SW 1271 (cell line): Measurements from ENCODE around the gene TEKTIP1.
"Not testable (repeated sequence)": the region's sequence is repeated elsewhere in the genome, so short reads cannot be mapped to it uniquely, and the experiment has no call there.

Source experiments
- DNase-seq, 2 experiments: peaks; one replicate each; lab custom pipeline; 2025; lab: John Stamatoyannopoulos, UW

TEKTIP1 gene

DNA sequence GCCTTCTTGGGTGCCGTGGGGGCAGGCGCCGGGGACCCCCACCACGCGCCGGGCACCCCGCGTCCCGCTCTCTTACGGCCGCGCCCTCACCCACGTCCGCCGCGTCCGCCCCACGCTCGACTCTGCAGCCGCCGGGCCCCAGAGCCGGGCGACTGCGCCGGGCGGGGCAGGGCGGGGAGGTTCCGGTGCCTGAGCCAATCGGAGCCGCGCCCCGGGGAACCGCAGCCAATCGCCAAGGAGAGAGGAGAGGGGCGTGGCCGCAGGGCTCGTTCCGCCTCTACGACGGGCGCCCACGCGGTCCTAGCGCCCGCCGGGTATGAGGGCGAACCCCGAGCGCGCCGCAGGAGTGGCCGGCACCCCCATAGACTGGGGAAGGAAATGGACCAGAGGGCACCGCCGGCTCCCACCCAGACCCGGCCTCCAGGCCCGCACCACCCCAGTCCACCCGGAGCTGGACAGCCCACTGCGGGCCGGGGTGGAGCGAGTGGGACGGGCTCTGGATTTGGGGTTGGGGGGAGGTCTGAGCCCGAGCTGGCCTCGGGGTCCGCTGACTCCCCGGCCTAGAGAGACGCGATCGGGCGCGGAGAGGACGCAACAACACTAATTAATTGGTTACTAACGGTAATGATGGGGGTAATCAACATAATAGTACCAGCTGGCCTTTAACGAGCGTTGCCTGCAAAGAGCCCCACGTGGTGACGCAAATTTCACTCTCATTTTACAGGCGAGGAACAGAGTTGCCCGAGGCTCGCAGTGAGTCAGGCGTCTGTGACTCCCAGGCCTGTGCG lies 18.7 kb downstream of the TEKTIP1 start, which contains the start of gene MFSD12:
Gene MFSD12 (minus strand): TSS at position 126 of the 788 bp plus-strand sequence. CDS start 183 bp downstream, outside the sequence.
- peak; percentile 72 to 84 for DNase-seq

DNA sequence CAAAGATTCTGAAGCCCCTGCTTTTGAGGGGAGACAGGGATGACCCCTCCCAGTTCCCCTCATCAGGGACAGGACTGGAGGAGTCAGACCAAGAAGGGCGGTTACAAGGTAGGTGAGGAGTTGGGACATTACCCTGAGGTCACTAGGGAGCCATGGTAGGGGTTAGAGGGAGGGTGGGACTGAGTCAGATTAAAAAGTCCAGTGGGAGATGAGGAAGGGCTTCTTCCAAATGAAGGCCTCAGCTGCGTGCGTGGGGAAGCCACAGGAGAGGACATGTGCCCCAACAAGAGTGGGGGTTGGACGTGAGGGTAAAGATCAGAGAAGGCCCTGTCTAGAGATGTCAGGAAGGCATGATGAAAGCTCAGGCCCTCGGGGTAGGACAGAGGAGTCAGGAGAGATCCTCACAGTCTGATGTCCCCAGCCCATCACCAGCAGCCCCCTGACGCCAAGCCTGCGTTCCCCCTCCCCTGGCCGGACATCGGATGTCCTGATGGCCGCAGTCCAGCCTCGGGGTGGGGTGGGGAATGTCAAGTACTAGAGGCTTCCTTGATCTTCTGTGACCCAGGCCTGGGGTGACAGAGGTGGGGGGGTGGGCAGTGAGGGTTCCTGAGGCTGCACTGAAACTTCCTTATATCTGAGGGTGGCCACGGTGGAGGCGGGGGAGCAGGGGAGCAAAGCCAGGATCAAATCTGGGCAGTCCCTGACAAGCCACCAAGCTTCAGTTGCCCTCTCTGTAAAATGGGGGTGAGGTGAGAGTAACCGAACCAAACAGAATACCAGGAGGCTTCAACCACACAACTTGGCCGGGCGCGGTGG lies 24.9 kb downstream of the TEKTIP1 start:
- no peak for DNase-seq

GRCh38 chr19:3565139-3565538 lies 26.2 kb downstream of the TEKTIP1 start:
- no peak for DNase-seq

- not testable (repeated sequence) for DNase-seq
Observed at GRCh38 chr19:3570042-3570441, 31.1 kb downstream of the TEKTIP1 start.

DNA sequence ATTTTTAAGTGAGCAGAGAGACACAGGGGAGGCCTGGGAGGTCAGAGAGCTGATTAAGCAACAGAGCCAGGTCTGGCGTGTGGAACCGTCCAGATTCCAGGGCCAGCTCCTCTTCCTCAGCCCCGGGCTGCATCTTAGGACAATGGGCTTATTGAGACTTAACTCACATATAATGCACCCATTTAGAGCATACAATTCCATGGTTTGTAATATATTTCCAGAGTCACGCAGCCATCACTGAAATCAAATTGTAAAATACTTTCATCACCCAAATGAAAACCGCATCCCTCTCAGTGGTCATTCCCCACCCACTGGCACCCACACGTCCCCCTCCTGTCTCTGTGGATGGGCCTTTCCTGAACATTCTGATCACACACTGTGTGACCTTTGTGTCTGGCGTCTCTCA lies 31.6 kb downstream of the TEKTIP1 start:
- no peak for DNase-seq

DNA sequence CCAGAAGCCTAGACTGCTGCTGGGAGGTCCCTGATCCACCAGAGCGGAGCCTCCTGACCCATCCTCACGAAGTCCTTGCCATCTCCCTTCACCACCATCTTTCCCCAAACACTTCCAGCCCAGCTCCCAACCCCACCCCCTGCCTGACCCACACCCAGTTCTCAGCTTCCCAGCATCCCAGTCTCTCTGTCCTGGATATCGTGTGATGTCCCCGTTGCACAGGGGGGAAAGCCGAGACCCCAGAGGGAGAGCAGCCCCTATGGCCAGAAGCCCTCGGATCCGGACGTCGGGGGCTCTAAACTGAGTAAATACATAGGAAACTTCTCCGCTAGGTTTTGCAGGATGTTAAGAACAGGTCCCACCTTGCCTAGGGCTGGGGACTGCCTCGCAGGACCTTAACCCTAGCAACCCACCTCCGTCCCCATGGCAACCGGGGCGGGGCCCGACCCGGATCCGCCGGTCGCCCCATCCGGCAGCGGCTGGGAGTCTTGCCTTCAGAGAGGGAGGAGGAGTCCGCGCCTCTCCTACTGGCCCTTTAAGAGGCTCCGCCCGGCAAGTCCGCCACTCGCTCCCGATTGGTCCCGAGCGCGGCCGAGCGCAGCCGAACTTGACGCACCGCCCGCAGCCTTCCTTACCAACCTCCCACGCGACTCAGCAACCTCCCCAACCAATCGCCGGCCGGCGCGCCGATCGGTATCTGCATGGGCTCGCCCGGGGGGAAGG lies 33.3 kb downstream of the TEKTIP1 start:
- DNase-seq: peak; percentile 91 to 99

GRCh38 chr19:3572855-3573161 lies 33.8 kb downstream of the TEKTIP1 start, which contains the start of gene HMG20B:
HMG20B (plus strand) TSS chr19:3572944; CDS start chr19:3573310, 366 bp downstream.
- no peak for DNase-seq

DNA sequence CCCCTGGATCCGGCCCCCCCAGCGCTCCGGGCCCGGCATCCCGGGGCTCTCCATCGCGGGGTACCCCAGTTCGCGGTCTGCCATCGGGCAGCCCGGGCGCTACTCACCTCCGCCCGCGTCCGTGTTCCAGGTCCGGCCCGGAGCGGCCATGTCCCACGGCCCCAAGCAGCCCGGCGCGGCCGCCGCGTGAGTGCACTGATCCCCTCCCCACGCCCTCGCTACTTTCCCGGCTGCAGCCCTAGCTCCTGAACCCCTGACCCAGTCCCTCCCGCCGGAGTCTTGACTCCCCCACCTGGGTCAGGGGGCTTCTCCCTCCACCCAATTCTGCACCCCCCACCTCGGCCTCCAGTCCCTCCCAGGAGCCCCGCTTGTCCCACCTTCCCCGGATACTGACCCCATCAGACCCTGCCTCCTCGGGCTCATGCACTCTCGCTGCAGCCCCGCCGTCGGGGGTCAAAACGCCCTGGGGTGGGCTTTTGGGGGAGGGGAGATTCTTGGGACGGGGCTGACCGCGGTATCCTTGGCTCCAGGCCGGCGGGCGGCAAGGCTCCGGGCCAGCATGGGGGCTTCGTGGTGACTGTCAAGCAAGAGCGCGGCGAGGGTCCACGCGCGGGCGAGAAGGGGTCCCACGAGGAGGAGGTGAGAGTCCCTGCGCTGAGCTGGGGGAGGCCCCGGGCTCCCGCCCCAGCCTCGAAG lies 34.3 kb downstream of the TEKTIP1 start:
- DNase-seq: no peak

- peak; percentile 73 to 92 for DNase-seq
Observed at GRCh38 chr19:3573858-3574637, 35.1 kb downstream of the TEKTIP1 start.

DNA sequence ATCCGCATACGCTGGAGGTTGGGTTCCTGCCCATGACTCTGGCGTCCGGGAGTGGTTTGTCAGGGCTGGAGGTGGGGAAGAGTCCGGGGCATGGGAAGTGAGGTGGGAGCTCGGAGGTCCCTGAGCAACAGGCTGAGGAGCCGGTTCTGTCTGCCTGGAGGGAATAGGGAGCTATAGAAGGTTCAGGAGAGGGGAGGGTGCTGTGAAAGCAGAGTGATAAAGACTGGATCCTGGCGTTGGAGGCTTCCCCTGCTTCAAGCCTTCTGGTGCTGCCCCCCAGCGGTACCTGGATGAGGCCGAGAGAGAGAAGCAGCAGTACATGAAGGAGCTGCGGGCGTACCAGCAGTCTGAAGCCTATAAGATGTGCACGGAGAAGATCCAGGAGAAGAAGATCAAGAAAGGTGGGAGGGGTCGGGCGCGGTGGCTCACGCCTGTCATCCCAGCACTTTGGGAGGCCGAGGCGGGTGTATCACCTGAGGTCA lies 36.3 kb downstream of the TEKTIP1 start:
- peak in 1 of 2 experiments; percentile 17 for DNase-seq

- DNase-seq: no peak
Observed at GRCh38 chr19:3575949-3576673, 37.1 kb downstream of the TEKTIP1 start.

GRCh38 chr19:3576696-3577443 lies 37.9 kb downstream of the TEKTIP1 start:
- DNase-seq: no peak

DNA sequence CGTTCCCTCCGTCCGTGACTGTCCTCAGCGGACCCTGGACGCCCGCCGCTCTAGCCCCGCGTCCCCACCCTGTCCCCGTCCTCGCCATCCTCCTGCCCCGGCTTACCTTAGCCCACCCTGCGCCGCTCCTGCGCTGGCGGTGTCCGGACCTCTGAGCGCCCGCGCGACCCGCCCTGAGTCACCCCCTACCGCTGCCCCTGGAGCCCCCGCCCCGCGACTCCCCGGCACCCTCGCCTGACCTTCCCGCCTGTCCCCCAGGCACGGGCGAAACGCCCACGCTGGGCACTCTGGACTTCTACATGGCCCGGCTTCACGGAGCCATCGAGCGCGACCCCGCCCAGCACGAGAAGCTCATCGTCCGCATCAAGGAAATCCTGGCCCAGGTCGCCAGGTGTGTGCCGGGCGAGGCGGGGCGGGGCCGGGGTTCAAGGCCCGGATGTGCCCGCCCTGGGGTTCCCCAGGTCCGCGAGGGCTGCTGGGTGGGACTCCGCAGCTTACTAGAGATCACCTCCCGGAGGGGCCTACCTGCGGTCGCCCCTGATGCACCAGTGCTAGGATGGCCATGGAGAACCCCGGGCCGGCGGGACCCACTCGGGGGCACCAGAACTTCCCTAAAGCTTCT lies 38.9 kb downstream of the TEKTIP1 start:
- DNase-seq: no peak

DNA sequence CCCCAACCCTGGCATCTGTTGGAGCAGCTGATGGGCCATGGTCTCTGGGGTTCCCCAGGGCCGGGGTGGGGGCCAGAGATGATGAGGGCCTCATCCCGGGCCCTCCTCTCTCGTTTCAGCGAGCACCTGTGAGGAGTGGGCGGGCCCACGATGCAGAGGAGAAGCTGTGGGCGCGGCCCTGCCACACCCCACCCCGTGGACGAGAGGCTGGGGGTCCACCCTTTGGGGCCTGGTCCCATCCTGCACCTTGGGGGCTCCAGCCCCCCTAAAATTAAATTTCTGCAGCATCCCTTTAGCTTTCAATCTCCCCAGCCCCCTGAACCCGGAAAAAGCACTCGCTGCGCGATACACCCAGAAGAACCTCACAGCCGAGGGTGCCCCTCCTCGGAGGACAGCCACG lies 39.4 kb downstream of the TEKTIP1 start:
- DNase-seq: no peak

- no peak for DNase-seq
Observed at GRCh38 chr19:3580156-3580934, 41.4 kb downstream of the TEKTIP1 start.

DNA sequence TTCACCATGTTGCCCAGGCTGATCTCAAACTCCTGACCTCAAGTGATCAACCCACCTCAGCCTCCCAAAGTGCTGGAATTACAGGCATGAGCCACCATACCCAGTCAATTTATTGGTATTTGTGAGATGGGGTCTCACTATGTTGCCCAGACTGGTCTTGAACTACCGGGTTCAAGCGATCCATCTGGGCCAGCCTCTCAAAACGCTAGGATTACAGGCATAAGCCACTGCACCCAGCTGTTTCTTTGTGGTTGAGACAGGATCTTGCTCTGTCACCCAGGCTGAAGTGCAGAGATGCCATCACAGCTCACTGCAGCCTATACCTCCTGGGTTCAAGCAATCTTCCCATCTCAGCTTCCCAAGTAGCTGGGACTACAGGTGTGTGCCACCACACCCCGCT lies 42.8 kb downstream of the TEKTIP1 start:
- DNase-seq: not testable (repeated sequence)

GRCh38 chr19:3584036-3584802 lies 45.2 kb downstream of the TEKTIP1 start:
- not testable (repeated sequence) for DNase-seq
